Esophagus squamous epithelium (tissue), 5 donors: ENCODE data around the gene PDK4. TPM values are rescaled to one million over a fixed set of nuclear protein-coding genes. Genes with fewer than 3 reads are reported as not detected.

Experiments
- DNase-seq: peaks from one replicate; lab custom pipeline; 2025; lab: John Stamatoyannopoulos, UW
- H3K27ac ChIP-seq, 4 donors: fragments of 200-600 bp; sonication (generic); one replicate each; pipeline ENCODE4 v1.5.1; 2016 to 2019; ENCODE audit warnings: mild to moderate bottlenecking in 1 of 4
- H3K27me3 ChIP-seq, 4 donors: fragments of 200-600 bp; sonication (generic); 1 replicate in 3 of 4; 2 replicates in 1 of 4; pipeline versions ENCODE4 v1.5.1 to v1.6.0; 2017 to 2021; ENCODE audit warnings: antibody characterized with exemption in 1 of 4
- H3K36me3 ChIP-seq, 3 donors: fragments of 200-600 bp; sonication (generic); one replicate each; pipeline ENCODE4 v1.5.1; 2016 to 2019
- H3K4me1 ChIP-seq, 3 donors: fragments of 200-600 bp; sonication (generic); one replicate each; pipeline ENCODE4 v1.5.1; 2017 to 2019
- H3K4me3 ChIP-seq, 4 donors: fragments of 200-600 bp; sonication (generic); 1 replicate in 3 of 4; 2 replicates in 1 of 4; pipeline ENCODE4 v1.5.1; 2016 to 2019; ENCODE audit warnings: mild to moderate bottlenecking in 2 of 4, moderate library complexity in 1 of 4
- H3K9me3 ChIP-seq, 3 donors: fragments of 200-600 bp; sonication (generic); one replicate each; pipeline ENCODE4 v1.5.1; 2016 to 2019
- CTCF ChIP-seq, 6 experiments: fragments of 450-650 bp in 4 of 6; fragments of 200-600 bp in 2 of 6; sonication (generic) in 2 of 6; IDR thresholded peaks; one replicate each; pipeline ENCODE4 v1.5.1; 2016 to 2019; ENCODE audit warnings: antibody characterized with exemption in 6 of 6, mild to moderate bottlenecking in 4 of 6, moderate library complexity in 4 of 6
- POLR2A ChIP-seq, 4 donors: fragments of 450-650 bp; IDR thresholded peaks; one replicate each; pipeline ENCODE4 v1.6.1; 2017; ENCODE audit warnings: antibody characterized with exemption in 4 of 4, mild to moderate bottlenecking in 4 of 4, moderate library complexity in 3 of 4
- WGBS, 2 donors: methylation state at CpG; one replicate each; pipeline ENCODE4 v1.1.5; 2018; 5-methylcytosine and 5-hydroxymethylcytosine counted together
- intact Hi-C: fragments of 100-400 bp; cut with DNase I; formaldehyde crosslinking; loops from one replicate; pipeline ENCODE4 v1.15.0; 2022
- total RNA-seq, 4 donors: library from RNA; depleted of rRNA; stranded (reverse); fragments of >200 nt; gene quantifications; one replicate each; pipeline ENCODE4 v1.1.0, GENCODE V29; 2016
- donor health status: DM: yes; HTN: yes; CAD: no.

Gene PDK4
- total RNA-seq, 4 donors from 2014 or later, result 4.1 to 129 (median 64.6) TPM

DNA sequence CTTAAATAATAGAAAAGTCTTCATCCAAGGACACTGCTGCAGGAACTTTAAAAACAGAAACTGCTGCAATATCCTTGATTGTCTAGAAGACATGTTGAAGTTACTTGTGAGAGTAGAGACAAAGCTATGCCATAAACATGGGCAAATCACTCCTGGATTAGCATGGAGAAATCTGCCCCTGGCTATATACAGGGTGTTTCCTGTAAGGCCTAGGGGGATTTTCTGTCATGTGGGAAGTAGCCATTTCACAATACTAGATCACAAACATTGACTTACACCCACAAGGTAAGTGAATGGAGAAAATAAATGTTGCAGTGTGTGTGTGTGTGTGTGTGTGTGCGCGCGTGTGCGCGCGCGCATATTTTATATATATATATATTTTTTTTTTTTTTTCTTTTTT lies 35.2 kb upstream of the PDK4 start:
- Histone ChIP-seq H3K36me3 (no peaks in the 10 kb centered on the region), H3K4me1 (peaks cover 0 to 3% (median 0%) of the 10 kb centered on the region in 3 donors), H3K4me3 (no peak overlapping the region), H3K27me3 (no peaks in the 10 kb centered on the region), H3K9me3 (no peaks in the 10 kb centered on the region), H3K27ac (peak overlapping the region in 3 of 4 donors; percentile 57 to 68 (median 64))
- no peak for DNase-seq
- intact Hi-C loops, result no loop called here
- WGBS, 2 donors, result 73 to 96% methylated on average over 7 of the region's 7 CpGs
- TF ChIP-seq CTCF (IDR thresholded peaks at IDR 0.05) (no peak), POLR2A (IDR thresholded peaks at IDR 0.05) (no peak)

DNA sequence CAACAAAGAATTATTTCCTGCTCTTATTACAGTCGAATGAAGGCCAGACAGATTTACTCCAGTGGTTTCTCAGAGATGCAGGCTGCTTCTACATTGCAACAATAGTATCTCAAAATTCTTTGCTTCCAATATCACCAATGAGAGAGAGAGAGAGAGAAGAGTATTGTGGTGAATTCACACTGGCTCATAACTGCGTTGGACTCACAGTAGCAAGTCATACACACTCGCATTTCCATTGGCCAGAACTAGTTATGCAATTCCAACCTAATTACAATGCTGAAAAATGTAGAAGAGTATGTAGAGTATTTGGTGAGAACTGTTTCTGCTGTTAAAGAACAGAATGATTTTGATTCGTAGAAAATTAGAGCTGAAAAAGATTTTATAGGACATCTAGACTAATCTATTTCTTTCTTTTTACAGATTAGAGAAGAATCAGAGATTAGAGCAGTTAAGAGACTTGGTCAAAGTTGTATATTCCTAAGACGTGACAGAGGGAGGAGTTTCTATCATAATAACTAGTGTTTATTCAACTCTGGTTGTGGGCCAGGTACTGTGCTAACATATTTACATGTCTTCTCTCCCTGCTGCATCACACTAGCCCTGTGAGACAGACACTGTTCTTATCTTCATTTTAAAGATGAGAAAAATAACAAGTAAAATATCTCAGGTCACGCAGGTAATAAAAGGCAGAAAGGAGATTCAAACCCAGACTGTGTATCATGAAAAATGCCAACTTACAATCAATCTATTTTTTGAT lies 34.6 kb upstream of the PDK4 start:
- Histone ChIP-seq H3K4me3 (no peak overlapping the region), H3K4me1 (peaks cover 0 to 3% (median 0%) of the 10 kb centered on the region in 3 donors), H3K9me3 (no peaks in the 10 kb centered on the region), H3K27me3 (no peaks in the 10 kb centered on the region), H3K36me3 (no peaks in the 10 kb centered on the region), H3K27ac (peak overlapping the region in 3 of 4 donors; percentile 57 to 68 (median 64))
- no peak for DNase-seq
- intact Hi-C loops, result no loop called here
- no peak for TF ChIP-seq CTCF (IDR thresholded peaks at IDR 0.05)
- peak in 1 of 4 donors; percentile 14 for TF ChIP-seq POLR2A (IDR thresholded peaks at IDR 0.05)
- WGBS, 2 donors, result 46 to 64% methylated on average over 6 of the region's 6 CpGs

DNA sequence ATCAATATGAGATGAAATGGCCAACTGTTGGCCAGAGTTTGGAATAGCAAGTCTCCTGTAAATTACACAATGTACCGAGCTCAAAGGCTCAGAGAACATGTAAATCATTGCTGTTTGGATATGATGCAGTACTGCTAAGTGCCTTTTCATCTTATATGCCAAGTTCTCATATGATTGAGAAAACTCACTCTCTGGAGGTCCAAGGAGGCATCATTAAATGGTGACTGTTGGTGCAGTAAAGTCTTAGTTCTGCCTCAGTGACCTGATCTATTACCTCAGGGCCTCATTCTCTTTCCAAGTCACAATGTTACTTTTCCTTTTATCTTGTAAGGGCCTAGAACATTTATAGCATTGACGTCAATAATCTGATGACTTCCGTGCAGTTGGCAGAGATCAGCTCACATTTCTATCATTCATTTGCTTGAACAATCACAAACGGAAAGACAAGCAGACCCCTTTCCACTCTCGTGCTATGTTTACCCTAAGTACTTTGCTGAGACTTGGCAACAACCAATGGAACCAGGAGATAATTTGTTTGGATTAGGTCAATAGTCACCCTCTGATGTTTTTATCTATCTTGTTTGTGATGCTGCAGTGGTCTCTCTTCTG lies 32.6 kb upstream of the PDK4 start:
- Histone ChIP-seq H3K4me3 (no peak overlapping the region), H3K4me1 (peaks cover 0 to 3% (median 0%) of the 10 kb centered on the region in 3 donors), H3K27ac (peak overlapping the region in 3 of 4 donors; percentile 50 to 68 (median 64)), H3K36me3 (no peaks in the 10 kb centered on the region), H3K27me3 (no peaks in the 10 kb centered on the region), H3K9me3 (no peaks in the 10 kb centered on the region)
- no peak for DNase-seq
- TF ChIP-seq CTCF (IDR thresholded peaks at IDR 0.05), result no peak
- TF ChIP-seq POLR2A (IDR thresholded peaks at IDR 0.05), result no peak
- WGBS, 2 donors, result 26 to 56% methylated on average over 5 of the region's 5 CpGs
- intact Hi-C loops, result no loop called here

DNA sequence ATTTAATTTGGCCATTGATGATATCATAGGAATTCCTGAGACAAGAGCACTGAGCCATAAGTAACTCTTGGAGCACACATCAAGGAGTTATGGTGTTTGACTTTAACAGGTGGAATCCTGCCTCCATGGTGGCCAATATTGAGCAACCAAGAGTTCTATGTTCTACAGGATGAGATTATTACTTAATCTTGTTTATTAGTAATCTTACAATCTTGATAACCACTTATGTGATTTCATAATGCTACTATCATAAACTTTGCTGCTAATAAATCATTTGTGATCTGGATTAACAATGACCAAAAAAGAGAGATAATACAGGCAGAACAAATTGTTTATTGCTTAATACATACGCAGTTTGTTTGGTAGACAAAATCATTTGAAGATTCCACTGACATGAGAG lies 27.5 kb upstream of the PDK4 start:
- 0 to 80% methylated on average over 1 of the region's 1 CpG for WGBS, 2 donors
- DNase-seq, result no peak
- no peak overlapping the region for H3K4me3 ChIP-seq
- H3K27ac ChIP-seq, result no peak overlapping the region
- H3K27me3 ChIP-seq, result no peaks in the 10 kb centered on the region
- H3K9me3 ChIP-seq, result no peaks in the 10 kb centered on the region
- H3K4me1 ChIP-seq, result peaks cover 0 to 3% (median 0%) of the 10 kb centered on the region in 3 donors
- TF ChIP-seq POLR2A (IDR thresholded peaks at IDR 0.05) (no peak), CTCF (IDR thresholded peaks at IDR 0.05) (no peak)
- intact Hi-C loops, result no loop called here
- no peaks in the 10 kb centered on the region for H3K36me3 ChIP-seq

GRCh38 chr7:95622859-95623258 lies 26.5 kb upstream of the PDK4 start:
- 72 to 81% methylated on average over 3 of the region's 3 CpGs for WGBS, 2 donors
- no peak for DNase-seq
- Histone ChIP-seq H3K4me1 (no peaks in the 10 kb centered on the region), H3K9me3 (no peaks in the 10 kb centered on the region), H3K27me3 (no peaks in the 10 kb centered on the region), H3K4me3 (no peak overlapping the region), H3K27ac (no peak overlapping the region), H3K36me3 (no peaks in the 10 kb centered on the region)
- intact Hi-C loops, result no loop called here
- no peak for TF ChIP-seq POLR2A (IDR thresholded peaks at IDR 0.05)
- TF ChIP-seq CTCF (IDR thresholded peaks at IDR 0.05), result no peak
